DND-41 (cell line): ENCODE data around the gene SPARC.

Experiments
- ATAC-seq: fragments of 200-7000 bp; cut with Tn5 transposase; 3 replicates; pipeline ENCODE4 v1.9.1; 2021; ENCODE audit warnings: low read depth; ENCODE audit not compliant: insufficient read depth
- DNase-seq: peaks from one replicate; pipeline ENCODE4 v3.0.0-alpha.2; 2020
- H2AFZ ChIP-seq: 2 replicates; pipeline ENCODE4 v1.6.0; 2012; ENCODE audit warnings: low read depth, low read length
- H3K27ac ChIP-seq: 2 replicates; pipeline ENCODE4 v1.5.1; 2012; ENCODE audit warnings: low read length, inconsistent platforms
- H3K27me3 ChIP-seq: fragments of 200-600 bp; sonication (generic); 2 replicates; pipeline ENCODE4 v1.6.0; 2012; ENCODE audit warnings: low read length, mild to moderate bottlenecking, inconsistent platforms; ENCODE audit not compliant: insufficient read depth, poor library complexity
- H3K36me3 ChIP-seq: 2 replicates; pipeline ENCODE4 v1.5.1; 2012; ENCODE audit warnings: low read length, inconsistent platforms; ENCODE audit not compliant: insufficient read depth
- H3K4me1 ChIP-seq: 2 replicates; pipeline ENCODE4 v1.5.1; 2012; ENCODE audit warnings: mild to moderate bottlenecking, low read length; ENCODE audit not compliant: insufficient read depth
- H3K4me2 ChIP-seq: 2 replicates; pipeline ENCODE4 v1.6.0; 2012; ENCODE audit warnings: mild to moderate bottlenecking, moderate library complexity, low read length, inconsistent platforms; ENCODE audit not compliant: insufficient read depth
- H3K4me3 ChIP-seq, 2 experiments: fragments of 200-600 bp in 1 of 2; shearing (Covaris generic) in 1 of 2; 2 replicates each; pipeline ENCODE4 v1.5.1; 2012 to 2016; ENCODE audit warnings: inconsistent platforms in 2 of 2, low read length in 2 of 2, mild to moderate bottlenecking in 2 of 2, low read depth in 1 of 2, moderate library complexity in 1 of 2
- H3K79me2 ChIP-seq: 2 replicates; pipeline ENCODE4 v1.6.0; 2012; ENCODE audit warnings: low read length, inconsistent platforms; ENCODE audit not compliant: insufficient read depth
- H3K9ac ChIP-seq: 2 replicates; pipeline ENCODE4 v1.6.0; 2012; ENCODE audit warnings: low read depth, mild to moderate bottlenecking, inconsistent platforms, low read length, moderate library complexity
- H3K9me3 ChIP-seq: 2 replicates; pipeline ENCODE4 v1.5.1; 2012; ENCODE audit warnings: low read length, moderate library complexity, mild to moderate bottlenecking, inconsistent platforms; ENCODE audit not compliant: insufficient read depth, severe bottlenecking
- H4K20me1 ChIP-seq: 2 replicates; pipeline ENCODE4 v1.6.0; 2012; ENCODE audit warnings: low read length; ENCODE audit not compliant: insufficient read depth
- CTCF ChIP-seq: IDR thresholded peaks from 2 replicates; pipeline ENCODE4 v1.5.1; 2012; ENCODE audit warnings: borderline replicate concordance, low read length, moderate library complexity, mild to moderate bottlenecking; ENCODE audit not compliant: poor library complexity, severe bottlenecking; ENCODE audit errors: extremely low read depth
- EZH2 ChIP-seq: IDR thresholded peaks from 3 replicates; pipeline ENCODE4 v1.6.1; 2012; ENCODE audit warnings: borderline replicate concordance, low read depth, mild to moderate bottlenecking, moderate library complexity, low read length, inconsistent platforms; ENCODE audit not compliant: severe bottlenecking

The SPARC gene

DNA sequence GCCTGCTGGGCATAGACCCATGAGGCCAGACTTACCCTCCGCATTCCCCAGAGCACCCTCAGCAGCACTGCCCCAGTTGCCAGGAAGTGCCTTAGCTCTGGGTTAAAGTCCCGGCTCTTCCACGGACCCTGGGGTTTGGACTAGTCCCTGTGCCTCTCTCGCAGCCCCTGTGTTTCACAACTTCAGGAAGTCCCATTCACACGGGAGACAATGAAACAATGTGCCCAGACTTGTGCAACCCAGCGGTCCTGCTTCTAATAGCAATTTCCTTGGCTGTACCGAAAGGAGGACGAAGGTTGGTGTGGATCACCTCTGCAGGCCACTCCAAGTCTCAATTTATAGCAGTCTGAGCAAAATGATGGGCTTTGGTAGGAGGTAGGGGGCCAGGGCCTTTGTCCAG lies 53.8 kb downstream of the SPARC start:
- Histone ChIP-seq H2AFZ (no peak overlapping the region), H3K9me3 (no peaks in the 10 kb centered on the region), H3K4me3 (no peak overlapping the region), H3K27me3 (peaks cover 25% of the 10 kb centered on the region), H3K36me3 (no peaks in the 10 kb centered on the region), H3K27ac (no peak overlapping the region), H3K9ac (no peak overlapping the region), H3K79me2 (no peaks in the 10 kb centered on the region), H3K4me2 (no peak overlapping the region), H3K4me1 (no peaks in the 10 kb centered on the region), H4K20me1 (no peaks in the 10 kb centered on the region; the same call in 1 of the 2 replicates)
- DNase-seq (no peak), ATAC-seq (no peak)
- TF ChIP-seq CTCF (no peak), EZH2 (no peak)

DNA sequence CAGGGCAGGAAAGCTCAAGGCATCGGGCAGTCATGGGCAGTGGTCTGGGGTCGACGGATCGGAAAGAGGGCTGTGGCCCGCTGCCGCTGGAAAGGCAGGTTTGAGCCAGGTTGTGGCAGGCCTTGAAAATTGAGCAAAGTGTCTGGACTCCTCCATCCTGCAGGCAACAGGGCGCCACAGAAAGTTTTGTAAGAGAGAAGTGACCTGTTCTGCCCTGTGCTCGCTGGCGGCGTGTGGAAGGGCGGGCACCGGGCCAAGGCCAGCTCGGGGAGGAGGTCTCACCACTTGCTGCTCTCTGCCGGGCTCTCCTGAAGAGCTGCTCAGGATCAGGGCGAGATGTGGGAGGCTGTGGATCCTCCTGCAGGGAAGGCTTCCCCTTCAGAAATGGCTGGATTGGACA lies 54.2 kb downstream of the SPARC start:
- H3K79me2 ChIP-seq: no peaks in the 10 kb centered on the region
- H3K9ac ChIP-seq: no peak overlapping the region
- no peaks in the 10 kb centered on the region for H3K36me3 ChIP-seq
- ATAC-seq: no peak
- no peaks in the 10 kb centered on the region for H3K4me1 ChIP-seq
- no peak overlapping the region for H3K4me3 ChIP-seq
- H3K27me3 ChIP-seq: peaks cover 25% of the 10 kb centered on the region
- DNase-seq: no peak
- H2AFZ ChIP-seq: no peak overlapping the region
- H3K27ac ChIP-seq: no peak overlapping the region
- TF ChIP-seq EZH2 (no peak), CTCF (no peak)
- no peaks in the 10 kb centered on the region; the same call in 1 of the 2 replicates for H4K20me1 ChIP-seq
- no peak overlapping the region for H3K4me2 ChIP-seq
- H3K9me3 ChIP-seq: no peaks in the 10 kb centered on the region

DNA sequence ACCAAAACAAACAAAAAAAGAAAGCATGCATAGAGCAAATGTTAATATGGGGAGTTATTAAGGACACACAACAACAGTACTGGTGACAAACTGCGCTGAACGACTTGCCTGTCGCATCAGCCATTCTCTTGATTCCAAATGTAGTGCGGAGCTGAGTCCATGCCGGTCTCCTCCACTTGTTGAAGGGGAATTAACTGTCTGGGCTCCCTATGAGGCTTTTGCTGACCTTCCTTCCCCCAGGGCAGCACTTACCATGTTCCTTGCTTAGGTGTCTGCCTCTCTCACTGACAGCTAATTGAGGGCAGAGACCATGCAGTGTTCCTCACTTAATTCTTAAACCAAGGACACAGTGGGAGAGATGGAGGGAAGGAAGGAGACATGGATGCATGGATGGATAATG lies 54.8 kb downstream of the SPARC start:
- DNase-seq: no peak
- no peaks in the 10 kb centered on the region for H3K4me1 ChIP-seq
- no peaks in the 10 kb centered on the region; the same call in 1 of the 2 replicates for H4K20me1 ChIP-seq
- no peak overlapping the region for H3K4me3 ChIP-seq
- H3K9ac ChIP-seq: no peak overlapping the region
- ATAC-seq: no peak
- no peak overlapping the region for H3K27ac ChIP-seq
- no peak overlapping the region for H3K4me2 ChIP-seq
- no peak for TF ChIP-seq CTCF
- no peak for TF ChIP-seq EZH2
- no peak overlapping the region for H2AFZ ChIP-seq
- peaks cover 27% of the 10 kb centered on the region for H3K27me3 ChIP-seq
- no peaks in the 10 kb centered on the region for H3K9me3 ChIP-seq
- H3K79me2 ChIP-seq: no peaks in the 10 kb centered on the region
- no peaks in the 10 kb centered on the region for H3K36me3 ChIP-seq

DNA sequence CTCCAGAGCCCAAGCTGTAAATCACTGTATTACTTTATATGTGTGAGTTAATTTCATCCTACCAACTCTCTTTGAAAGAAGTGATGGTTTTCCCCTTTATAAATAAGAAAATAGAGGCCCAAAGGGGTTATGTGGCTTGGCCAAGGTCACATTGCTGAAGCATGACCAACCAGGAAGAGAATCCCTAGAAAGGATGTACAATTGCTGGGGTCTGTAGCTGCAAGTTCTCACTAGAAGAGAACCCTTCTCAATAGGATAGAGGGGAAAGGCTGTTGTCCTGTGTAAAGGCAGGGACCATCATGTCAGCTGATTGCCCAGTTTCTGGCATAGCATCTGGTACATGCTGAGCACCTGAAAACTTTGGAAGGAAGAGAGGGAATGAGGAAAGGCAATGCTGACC lies 56.6 kb downstream of the SPARC start:
- no peaks in the 10 kb centered on the region for H3K36me3 ChIP-seq
- H3K27me3 ChIP-seq: peaks cover 23% of the 10 kb centered on the region
- no peak for ATAC-seq
- H3K79me2 ChIP-seq: no peaks in the 10 kb centered on the region
- no peaks in the 10 kb centered on the region for H3K4me1 ChIP-seq
- DNase-seq: no peak
- H3K4me2 ChIP-seq: no peak overlapping the region
- H3K27ac ChIP-seq: no peak overlapping the region
- H4K20me1 ChIP-seq: no peaks in the 10 kb centered on the region; the same call in 1 of the 2 replicates
- H2AFZ ChIP-seq: no peak overlapping the region
- TF ChIP-seq CTCF (no peak), EZH2 (no peak)
- no peak overlapping the region for H3K4me3 ChIP-seq
- H3K9me3 ChIP-seq: no peaks in the 10 kb centered on the region
- H3K9ac ChIP-seq: no peak overlapping the region
